GM12878 (cell line): Measurements from ENCODE around the gene ATRNL1. TPM values are rescaled to one million over a fixed set of nuclear protein-coding genes. Genes with fewer than 3 reads are reported as not detected.

Experiments
- ATAC-seq: fragments of 200-7000 bp; cut with Tn5 transposase; 3 replicates; pipeline ENCODE4 v1.9.1; 2020; ENCODE audit warnings: mild to moderate bottlenecking, moderate library complexity
- BruUV-seq: library from RNA; stranded (reverse); fragments of 400-500 nt; replicated peaks from 2 replicates; lab custom pipeline; 2021; lab: Mats Ljungman, UMichigan
- CTCF ChIA-PET: fragments of 300-600 bp; sonication (Branson Sonifier 250); formaldehyde crosslinking; extraction: SDS; loops from one replicate; lab custom pipeline; 2021; ENCODE audit warnings: inconsistent platforms; lab: Yijun Ruan, JAX
- POLR2A ChIA-PET: fragments of 350-600 bp; formaldehyde crosslinking; extraction: SDS; loops from one replicate; lab custom pipeline; 2021; ENCODE audit warnings: inconsistent platforms; lab: Charles Lee
- RAD21 ChIA-PET: fragments of 300-600 bp; sonication (Branson Sonifier 250); formaldehyde crosslinking; loops from one replicate; lab custom pipeline; 2023; ENCODE audit warnings: antibody characterized with exemption; ENCODE audit not compliant: unreplicated experiment; lab: Charles Lee
- SMC1A ChIA-PET: fragments of 300-600 bp; sonication (Branson Sonifier 250); formaldehyde crosslinking; loops from one replicate; lab custom pipeline; 2023; ENCODE audit not compliant: unreplicated experiment, uncharacterized antibody; lab: Charles Lee
- DNase-seq: peaks from one replicate; pipeline ENCODE4 v3.0.0-alpha.2; 2011; ENCODE audit warnings: low read depth, low spot score
- FAIRE-seq: peaks from 3 replicates; lab custom pipeline; 2011; peaks lifted over from hg19 to GRCh38; lab: Jason Lieb, UNC
- H2AFZ ChIP-seq: 2 replicates; pipeline ENCODE4 v1.6.0; 2011; ENCODE audit warnings: low read depth, low read length, control low read depth; ENCODE audit not compliant: control insufficient read depth
- H3K27ac ChIP-seq: 2 replicates; pipeline ENCODE4 v1.5.1; 2011; ENCODE audit warnings: control low read depth; ENCODE audit not compliant: control insufficient read depth, insufficient read depth
- H3K27me3 ChIP-seq, 2 experiments: replicated peaks in 1 of 2; 2 replicates each; pipeline versions ENCODE4 v1.6.0 to v1.6.1; 2011; ENCODE audit warnings: low read length in 1 of 2; ENCODE audit not compliant: control insufficient read depth in 2 of 2, insufficient read depth in 2 of 2
- H3K36me3 ChIP-seq, 2 experiments: 2 replicates each; pipeline ENCODE4 v1.5.1; 2011; ENCODE audit warnings: low read length in 1 of 2; ENCODE audit not compliant: control insufficient read depth in 2 of 2, insufficient read depth in 2 of 2
- H3K4me1 ChIP-seq: 2 replicates; pipeline ENCODE4 v1.6.1; 2011; ENCODE audit warnings: mild to moderate bottlenecking, low read length, moderate library complexity, mixed read lengths; ENCODE audit not compliant: control insufficient read depth, insufficient read depth
- H3K4me2 ChIP-seq: 2 replicates; pipeline ENCODE4 v1.6.0; 2011; ENCODE audit warnings: control low read depth; ENCODE audit not compliant: control insufficient read depth, insufficient read depth
- H3K4me3 ChIP-seq: fragments of 200-600 bp; sonication (generic); 2 replicates; pipeline ENCODE4 v1.5.1; 2016
- H3K79me2 ChIP-seq: 2 replicates; pipeline ENCODE4 v1.6.0; 2011; ENCODE audit warnings: low read length; ENCODE audit not compliant: control insufficient read depth, insufficient read depth
- H3K9ac ChIP-seq: 2 replicates; pipeline ENCODE4 v1.8.0; 2011; ENCODE audit warnings: low read length, control low read depth, mixed read lengths; ENCODE audit not compliant: control insufficient read depth, insufficient read depth
- H3K9me3 ChIP-seq: replicated peaks from 3 replicates; pipeline ENCODE4 v1.5.1; 2011; ENCODE audit warnings: mild to moderate bottlenecking, low read length; ENCODE audit not compliant: control insufficient read depth, insufficient read depth
- H4K20me1 ChIP-seq: 2 replicates; pipeline ENCODE4 v1.6.0; 2011; ENCODE audit not compliant: control insufficient read depth, insufficient read depth
- BACH1 ChIP-seq: fragments of 450-650 bp; IDR thresholded peaks from 2 replicates; pipeline ENCODE4 v1.6.1; 2017; ENCODE audit warnings: mild to moderate bottlenecking, borderline replicate concordance
- CBX3 ChIP-seq: fragments of 200-600 bp; sonication (generic); IDR thresholded peaks from 2 replicates; pipeline ENCODE4 v1.6.1; 2016; ENCODE audit warnings: low read depth, borderline replicate concordance
- CHD4 ChIP-seq: fragments of 200-600 bp; sonication (generic); IDR thresholded peaks from 2 replicates; pipeline ENCODE4 v1.6.1; 2016; ENCODE audit warnings: mild to moderate bottlenecking
- CTCF ChIP-seq, 3 experiments: IDR thresholded peaks in 2 of 3; conservative IDR thresholded peaks in 1 of 3; 2 replicates each; pipeline ENCODE4 v1.5.1; 2011; ENCODE audit warnings: low read depth in 3 of 3, low read length in 3 of 3, mild to moderate bottlenecking in 3 of 3, control low read depth in 2 of 3, moderate library complexity in 2 of 3, inconsistent platforms in 1 of 3, mixed read lengths in 1 of 3; ENCODE audit not compliant: control insufficient read depth in 2 of 3, insufficient read depth in 1 of 3; ENCODE audit errors: extremely low read depth in 1 of 3
- ESRRA ChIP-seq: IDR thresholded peaks from 2 replicates; pipeline ENCODE4 v1.6.1; 2012; ENCODE audit warnings: mild to moderate bottlenecking, low read length, improper control_type of control experiment
- FOXK2 ChIP-seq: fragments of 450-650 bp; IDR thresholded peaks from 2 replicates; pipeline ENCODE4 v1.6.1; 2017; ENCODE audit warnings: mild to moderate bottlenecking, moderate library complexity
- IKZF2 ChIP-seq, 2 experiments: fragments of 450-650 bp; IDR thresholded peaks; 2 replicates each; pipeline ENCODE4 v1.6.1; 2017; ENCODE audit warnings: mild to moderate bottlenecking in 2 of 2, moderate library complexity in 2 of 2
- NBN ChIP-seq: fragments of 450-650 bp; IDR thresholded peaks from 2 replicates; pipeline ENCODE4 v1.6.1; 2016
- NRF1 ChIP-seq: conservative IDR thresholded peaks from 2 replicates; pipeline ENCODE4 v1.6.1; 2011; ENCODE audit warnings: mild to moderate bottlenecking, low read depth, low read length, improper control_type of control experiment
- POLR2AphosphoS5 ChIP-seq: IDR thresholded peaks from 2 replicates; pipeline ENCODE4 v1.6.1; 2011; ENCODE audit warnings: mild to moderate bottlenecking, low read length, inconsistent platforms
- POU2F2 ChIP-seq: IDR thresholded peaks from 3 replicates; pipeline ENCODE4 v1.6.1; 2011; ENCODE audit warnings: low read depth, mild to moderate bottlenecking, low read length, borderline replicate concordance
- RELA ChIP-seq: fragments of 450-650 bp; IDR thresholded peaks from 2 replicates; pipeline ENCODE4 v1.8.0; 2014; ENCODE audit warnings: borderline replicate concordance; ENCODE audit not compliant: partially characterized antibody
- SMAD5 ChIP-seq: IDR thresholded peaks from 2 replicates; pipeline ENCODE4 v1.6.1; 2016; ENCODE audit warnings: antibody characterized with exemption, low read depth
- WRNIP1 ChIP-seq: IDR thresholded peaks from 2 replicates; pipeline ENCODE4 v1.6.1; 2011; ENCODE audit warnings: low read depth, low read length, improper control_type of control experiment, borderline replicate concordance
- WGBS: methylation state at CpG from one replicate; pipeline ENCODE4 v1.1.6; 2016; ENCODE audit warnings: low lambda C conversion rate; ENCODE audit not compliant: insufficient replicate concordance, insufficient coverage; ENCODE audit errors: missing lambda C conversion rate; 5-methylcytosine and 5-hydroxymethylcytosine counted together
- in situ Hi-C: fragments of 300-500 bp; cut with MboI; formaldehyde crosslinking; loops from 9 replicates; pipeline ENCODE4 v1.14.3; 2018; ENCODE audit warnings: mixed read lengths
- intact Hi-C: fragments of 100-400 bp; cut with micrococcal nuclease; formaldehyde crosslinking; loops from one replicate; pipeline ENCODE4 v1.14.2; 2022; ENCODE audit not compliant: unreplicated experiment
- polyA plus RNA-seq, 11 experiments: library from polyadenylated mRNA; depleted of rRNA in 4 of 11; unstranded in 6 of 11; stranded (reverse) in 5 of 11; fragments of >200 nt; fragmentation: Nextera tagmentation in 4 of 11; fragmentation: Illumina TruSeq in 1 of 11; extraction: Ambion mirVana in 4 of 11; extraction: Trizol in 1 of 11; gene quantifications; 1 replicate in 1 of 11; 2 replicates in 10 of 11; pipeline versions ENCODE4 v1.2.1 to v1.2.3, GENCODE V29; 2011 to 2016; ENCODE audit warnings: inconsistent platforms in 2 of 11, missing spikeins in 2 of 11, low read depth in 1 of 11
- total RNA-seq, 4 experiments: library from RNA; depleted of rRNA in 3 of 4; stranded (reverse); fragments of >200 nt in 3 of 4; fragmentation: Illumina TruSeq in 1 of 4; extraction: Trizol in 1 of 4; gene quantifications; 2 replicates each; pipeline versions ENCODE4 v1.2.1 to v1.2.3, GENCODE V29; 2013 to 2021
- TF ChIP-seq, protein P1 (sequence below): fragments of 450-650 bp; formaldehyde crosslinking; IDR thresholded peaks from 2 replicates; pipeline ENCODE4 v1.4.0; 2020; ENCODE audit warnings: mild to moderate bottlenecking, moderate library complexity

Gene ATRNL1
- total and polyA plus RNA-seq, 10 of the 15 experiments (the other 5 are each of a cell fraction or from before 2014, with no cell fraction given), result 0.03 to 1.4 (median 0.34) TPM

DNA sequence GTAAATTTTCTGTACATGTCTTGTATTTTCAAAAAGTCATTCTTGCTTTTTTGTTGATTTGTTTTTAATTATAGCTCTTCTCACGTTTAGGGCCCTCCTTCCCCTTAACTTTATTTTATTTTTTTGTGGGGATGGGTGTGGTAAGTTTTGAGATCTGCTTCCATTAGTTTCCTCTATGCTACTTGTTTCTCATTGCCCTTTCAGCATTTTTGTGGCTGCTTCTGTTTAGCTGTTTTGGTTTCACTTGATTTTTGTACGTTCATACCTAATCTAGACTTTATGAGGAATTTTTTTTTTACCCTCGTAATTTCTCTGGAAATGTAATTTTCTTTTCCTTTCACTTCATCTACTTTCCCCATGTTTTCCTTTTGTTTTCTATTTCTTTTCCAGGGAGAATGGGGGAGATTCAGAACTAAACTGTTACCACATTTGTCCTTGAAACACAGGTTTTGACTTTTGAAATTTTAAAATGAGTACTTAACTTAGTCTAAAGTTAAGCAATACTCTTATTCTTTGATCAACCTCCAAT is 80.8 kb downstream of the ATRNL1 start:
- H3K4me3 ChIP-seq, result no peak overlapping the region
- FAIRE-seq, result no peak
- in situ Hi-C loops, result no loop called here
- SMC1A ChIA-PET, result no interaction called here
- RAD21 ChIA-PET, result interaction anchor here (0.7 kb wide), 1 partner anchor 399 kb away, joined by 3 read pairs; no protein-coding TSS in a partner anchor
- H2AFZ ChIP-seq, result no peak overlapping the region
- no peak overlapping the region for H3K4me2 ChIP-seq
- H3K36me3 ChIP-seq, result no peaks in the 10 kb centered on the region
- ATAC-seq, result no peak
- no peaks in the 10 kb centered on the region for H4K20me1 ChIP-seq
- H3K27ac ChIP-seq, result no peak overlapping the region
- H3K79me2 ChIP-seq, result no peaks in the 10 kb centered on the region
- no peaks in the 10 kb centered on the region for H3K4me1 ChIP-seq
- no peaks in the 10 kb centered on the region for H3K9me3 ChIP-seq
- POLR2A ChIA-PET, result no interaction called here
- intact Hi-C loops, result no loop called here
- no peak for DNase-seq
- H3K9ac ChIP-seq, result no peak overlapping the region
- 16% methylated on average over 3 of the region's 3 CpGs for WGBS
- CTCF ChIA-PET, result interaction anchor here (0.6 kb wide), 1 partner anchor 1233 kb away, joined by 4 read pairs; no protein-coding TSS in a partner anchor
- BruUV-seq, result no TSS peak
- no peaks in the 10 kb centered on the region for H3K27me3 ChIP-seq
- TF ChIP-seq ESRRA (no peak), IKZF2 (IDR thresholded peaks at IDR 0.05) (no peak), CTCF (IDR thresholded peaks at IDR 0.05 in 2 of 3, conservative IDR thresholded peaks at IDR 0.05 in 1 of 3; ENCODE audit: control insufficient read depth in 2 of 3, extremely low read depth in 1 of 3, insufficient read depth in 1 of 3, low read depth in 3 of 3, low read length in 3 of 3) (no peak), NRF1 (no peak), POLR2AphosphoS5 (no peak), CBX3 (no peak), POU2F2 (no peak), WRNIP1 (no peak), BACH1 (no peak), NBN (no peak), SMAD5 (no peak), RELA (no peak), FOXK2 (no peak), CHD4 (no peak)
- TF ChIP-seq, protein P1, sequence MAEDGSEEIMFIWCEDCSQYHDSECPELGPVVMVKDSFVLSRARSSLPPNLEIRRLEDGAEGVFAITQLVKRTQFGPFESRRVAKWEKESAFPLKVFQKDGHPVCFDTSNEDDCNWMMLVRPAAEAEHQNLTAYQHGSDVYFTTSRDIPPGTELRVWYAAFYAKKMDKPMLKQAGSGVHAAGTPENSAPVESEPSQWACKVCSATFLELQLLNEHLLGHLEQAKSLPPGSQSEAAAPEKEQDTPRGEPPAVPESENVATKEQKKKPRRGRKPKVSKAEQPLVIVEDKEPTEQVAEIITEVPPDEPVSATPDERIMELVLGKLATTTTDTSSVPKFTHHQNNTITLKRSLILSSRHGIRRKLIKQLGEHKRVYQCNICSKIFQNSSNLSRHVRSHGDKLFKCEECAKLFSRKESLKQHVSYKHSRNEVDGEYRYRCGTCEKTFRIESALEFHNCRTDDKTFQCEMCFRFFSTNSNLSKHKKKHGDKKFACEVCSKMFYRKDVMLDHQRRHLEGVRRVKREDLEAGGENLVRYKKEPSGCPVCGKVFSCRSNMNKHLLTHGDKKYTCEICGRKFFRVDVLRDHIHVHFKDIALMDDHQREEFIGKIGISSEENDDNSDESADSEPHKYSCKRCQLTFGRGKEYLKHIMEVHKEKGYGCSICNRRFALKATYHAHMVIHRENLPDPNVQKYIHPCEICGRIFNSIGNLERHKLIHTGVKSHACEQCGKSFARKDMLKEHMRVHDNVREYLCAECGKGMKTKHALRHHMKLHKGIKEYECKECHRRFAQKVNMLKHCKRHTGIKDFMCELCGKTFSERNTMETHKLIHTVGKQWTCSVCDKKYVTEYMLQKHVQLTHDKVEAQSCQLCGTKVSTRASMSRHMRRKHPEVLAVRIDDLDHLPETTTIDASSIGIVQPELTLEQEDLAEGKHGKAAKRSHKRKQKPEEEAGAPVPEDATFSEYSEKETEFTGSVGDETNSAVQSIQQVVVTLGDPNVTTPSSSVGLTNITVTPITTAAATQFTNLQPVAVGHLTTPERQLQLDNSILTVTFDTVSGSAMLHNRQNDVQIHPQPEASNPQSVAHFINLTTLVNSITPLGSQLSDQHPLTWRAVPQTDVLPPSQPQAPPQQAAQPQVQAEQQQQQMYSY, result no peak
